ENCODE measurements around the gene VPS4A. TPM values are rescaled to one million over a fixed set of nuclear protein-coding genes. Genes with fewer than 3 reads are reported as not detected.

Gene VPS4A
- total RNA-seq, 1 experiment from 2014 or later = 42.2 TPM

DNA sequence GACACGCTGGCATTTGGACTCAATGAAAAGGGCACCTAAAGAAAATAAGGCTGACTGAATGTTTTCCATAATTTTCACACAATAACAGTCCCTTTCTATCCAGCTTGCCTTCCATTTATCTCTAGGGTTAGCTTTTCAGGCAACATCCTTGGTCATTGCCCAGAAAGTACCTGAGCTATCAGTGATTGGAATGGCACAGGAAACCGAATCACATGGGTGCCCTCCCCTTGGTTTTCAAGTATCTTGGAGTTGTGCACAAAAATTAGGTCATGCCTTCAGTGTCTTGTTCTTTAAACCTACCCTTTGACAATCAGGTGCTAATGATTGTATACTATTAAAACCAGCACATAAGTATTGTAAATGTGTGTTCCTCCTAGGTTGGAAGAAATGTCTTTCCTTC, 3.3 kb upstream of the VPS4A start:
- Histone ChIP-seq H3K27ac (ENCODE audit: low read depth, low read length) (no peak overlapping the region), H3K27me3 (ENCODE audit: insufficient read depth, low read length) (no peaks in the 10 kb centered on the region), H4K20me1 (ENCODE audit: insufficient read depth) (no peaks in the 10 kb centered on the region), H3K36me3 (ENCODE audit: control insufficient read depth in 1 of 2, insufficient read depth in 2 of 2, low read length in 2 of 2) (peaks cover 0 to 4% of the 10 kb centered on the region in 2 experiments; a peak in 1 of 4 replicates), H2AFZ (ENCODE audit: low read depth, low read length, poor library complexity, severe bottlenecking) (no peak overlapping the region), H3K4me1 (ENCODE audit: control insufficient read depth in 1 of 2, insufficient read depth in 2 of 2, low read length in 2 of 2) (peaks cover 4 to 14% of the 10 kb centered on the region in 2 experiments), H3K4me2 (ENCODE audit: low read length) (no peak overlapping the region), H3K9ac (ENCODE audit: low read length) (no peak overlapping the region), H3K4me3 (replicated peaks in 1 of 2; ENCODE audit: low read depth in 1 of 2, low read length in 2 of 2) (no peak overlapping the region), H3K9me2 (ENCODE audit: insufficient read depth) (no peaks in the 10 kb centered on the region), H3K79me2 (ENCODE audit: insufficient read depth, low read length) (peaks cover 15% of the 10 kb centered on the region), H3K9me3 (ENCODE audit: control insufficient read depth in 1 of 2, insufficient read depth in 1 of 2, low read depth in 1 of 2, low read length in 2 of 2) (no peaks in the 10 kb centered on the region)
- ChIA-PET POLR2A (no interaction called here), RAD21 (ENCODE audit: low non-redundant PET in 1 of 2, low total read pairs in 2 of 2, uncharacterized antibody in 2 of 2, unreplicated experiment in 2 of 2) (no interaction called here), CTCF (no interaction called here)
- BruUV-seq (replicated peaks) = no TSS peak
- no peak for TF ChIP-seq ZNF274 (IDR thresholded peaks at IDR 0.05; ENCODE audit: low read depth, low read length)
- TF ChIP-seq, protein P1, sequence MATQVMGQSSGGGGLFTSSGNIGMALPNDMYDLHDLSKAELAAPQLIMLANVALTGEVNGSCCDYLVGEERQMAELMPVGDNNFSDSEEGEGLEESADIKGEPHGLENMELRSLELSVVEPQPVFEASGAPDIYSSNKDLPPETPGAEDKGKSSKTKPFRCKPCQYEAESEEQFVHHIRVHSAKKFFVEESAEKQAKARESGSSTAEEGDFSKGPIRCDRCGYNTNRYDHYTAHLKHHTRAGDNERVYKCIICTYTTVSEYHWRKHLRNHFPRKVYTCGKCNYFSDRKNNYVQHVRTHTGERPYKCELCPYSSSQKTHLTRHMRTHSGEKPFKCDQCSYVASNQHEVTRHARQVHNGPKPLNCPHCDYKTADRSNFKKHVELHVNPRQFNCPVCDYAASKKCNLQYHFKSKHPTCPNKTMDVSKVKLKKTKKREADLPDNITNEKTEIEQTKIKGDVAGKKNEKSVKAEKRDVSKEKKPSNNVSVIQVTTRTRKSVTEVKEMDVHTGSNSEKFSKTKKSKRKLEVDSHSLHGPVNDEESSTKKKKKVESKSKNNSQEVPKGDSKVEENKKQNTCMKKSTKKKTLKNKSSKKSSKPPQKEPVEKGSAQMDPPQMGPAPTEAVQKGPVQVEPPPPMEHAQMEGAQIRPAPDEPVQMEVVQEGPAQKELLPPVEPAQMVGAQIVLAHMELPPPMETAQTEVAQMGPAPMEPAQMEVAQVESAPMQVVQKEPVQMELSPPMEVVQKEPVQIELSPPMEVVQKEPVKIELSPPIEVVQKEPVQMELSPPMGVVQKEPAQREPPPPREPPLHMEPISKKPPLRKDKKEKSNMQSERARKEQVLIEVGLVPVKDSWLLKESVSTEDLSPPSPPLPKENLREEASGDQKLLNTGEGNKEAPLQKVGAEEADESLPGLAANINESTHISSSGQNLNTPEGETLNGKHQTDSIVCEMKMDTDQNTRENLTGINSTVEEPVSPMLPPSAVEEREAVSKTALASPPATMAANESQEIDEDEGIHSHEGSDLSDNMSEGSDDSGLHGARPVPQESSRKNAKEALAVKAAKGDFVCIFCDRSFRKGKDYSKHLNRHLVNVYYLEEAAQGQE (IDR thresholded peaks at IDR 0.05; ENCODE audit: low read depth) = no peak
- no peak for TF ChIP-seq POLR2AphosphoS5 (IDR thresholded peaks at IDR 0.05; ENCODE audit: low read depth, low read length)
- no peak for TF ChIP-seq CBX3 (IDR thresholded peaks at IDR 0.05; ENCODE audit: low read depth)
- TF ChIP-seq, protein P2, sequence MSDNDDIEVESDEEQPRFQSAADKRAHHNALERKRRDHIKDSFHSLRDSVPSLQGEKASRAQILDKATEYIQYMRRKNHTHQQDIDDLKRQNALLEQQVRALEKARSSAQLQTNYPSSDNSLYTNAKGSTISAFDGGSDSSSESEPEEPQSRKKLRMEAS (IDR thresholded peaks at IDR 0.05) = no peak
- TF ChIP-seq, protein P3, sequence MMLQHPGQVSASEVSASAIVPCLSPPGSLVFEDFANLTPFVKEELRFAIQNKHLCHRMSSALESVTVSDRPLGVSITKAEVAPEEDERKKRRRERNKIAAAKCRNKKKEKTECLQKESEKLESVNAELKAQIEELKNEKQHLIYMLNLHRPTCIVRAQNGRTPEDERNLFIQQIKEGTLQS (IDR thresholded peaks at IDR 0.05) = no peak
- TF ChIP-seq FOSL1 (IDR thresholded peaks at IDR 0.05; ENCODE audit: low read depth) = no peak
- DNase-seq (ENCODE audit: low read depth, low spot score) (no peak), ATAC-seq (no peak)
- intact Hi-C loops (cut with micrococcal nuclease) = no loop called here

Measured in HCT116 (cell line).